A549 treated with AZD2906 at 1 μM for 4 hours (cell line): ENCODE results near the gene MBLAC1. TPM values are rescaled to one million over a fixed set of nuclear protein-coding genes. Genes with fewer than 3 reads are reported as not detected.

Experiments
- total RNA-seq: library from RNA; stranded (reverse); fragments of 200-300 nt; extraction: Qiagen RNA extraction; gene quantifications from 5 replicates; pipeline ENCODE4 v1.2.3, GENCODE V29; 2022

The MBLAC1 gene, protein sequence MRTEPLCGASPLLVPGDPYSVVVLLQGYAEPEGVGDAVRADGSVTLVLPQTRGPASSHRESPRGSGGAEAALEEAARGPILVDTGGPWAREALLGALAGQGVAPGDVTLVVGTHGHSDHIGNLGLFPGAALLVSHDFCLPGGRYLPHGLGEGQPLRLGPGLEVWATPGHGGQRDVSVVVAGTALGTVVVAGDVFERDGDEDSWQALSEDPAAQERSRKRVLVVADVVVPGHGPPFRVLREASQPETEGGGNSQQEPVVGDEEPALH
- 2.1 to 3.5 TPM (median 3.0 TPM) in 5 replicates for total RNA-seq

DNA sequence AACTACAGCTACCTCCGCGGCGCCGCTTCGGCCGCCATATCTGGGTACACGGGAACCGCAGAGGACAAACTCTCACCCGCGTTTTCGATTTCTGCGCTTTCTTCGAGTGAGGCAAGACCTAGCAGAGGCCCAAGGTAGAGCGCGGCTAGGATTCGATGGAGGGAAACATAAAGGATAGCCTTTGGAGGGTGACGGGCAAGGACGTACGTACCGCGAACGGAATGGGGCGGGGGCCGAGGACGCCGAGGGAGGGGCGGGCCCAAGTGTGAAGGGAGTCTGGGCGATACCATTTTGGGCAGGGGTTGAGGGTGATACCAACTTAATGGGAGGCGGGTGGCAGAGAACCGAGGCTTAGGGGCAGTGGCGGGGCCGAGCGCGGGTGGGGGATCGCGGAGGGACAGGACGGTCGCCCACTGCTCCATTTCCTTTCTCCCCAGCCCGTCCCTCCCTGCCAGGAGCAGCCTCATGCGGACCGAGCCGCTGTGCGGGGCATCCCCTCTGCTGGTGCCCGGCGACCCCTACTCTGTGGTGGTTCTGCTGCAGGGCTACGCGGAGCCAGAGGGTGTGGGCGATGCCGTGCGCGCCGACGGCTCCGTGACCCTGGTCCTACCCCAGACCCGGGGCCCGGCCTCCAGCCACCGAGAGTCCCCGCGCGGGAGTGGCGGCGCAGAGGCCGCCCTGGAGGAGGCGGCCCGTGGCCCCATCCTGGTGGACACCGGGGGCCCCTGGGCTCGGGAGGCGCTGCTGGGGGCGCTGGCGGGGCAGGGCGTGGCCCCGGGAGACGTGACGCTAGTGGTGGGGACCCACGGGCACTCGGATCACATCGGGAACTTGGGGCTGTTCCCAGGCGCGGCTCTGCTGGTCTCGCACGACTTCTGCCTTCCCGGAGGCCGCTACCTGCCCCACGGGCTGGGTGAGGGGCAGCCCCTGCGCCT, at the start of gene MBLAC1:
Gene MBLAC1, plus strand, starts transcription at position 37 of the 935 bp plus-strand sequence. Its CDS starts 429 bp downstream, at position 466.

DNA sequence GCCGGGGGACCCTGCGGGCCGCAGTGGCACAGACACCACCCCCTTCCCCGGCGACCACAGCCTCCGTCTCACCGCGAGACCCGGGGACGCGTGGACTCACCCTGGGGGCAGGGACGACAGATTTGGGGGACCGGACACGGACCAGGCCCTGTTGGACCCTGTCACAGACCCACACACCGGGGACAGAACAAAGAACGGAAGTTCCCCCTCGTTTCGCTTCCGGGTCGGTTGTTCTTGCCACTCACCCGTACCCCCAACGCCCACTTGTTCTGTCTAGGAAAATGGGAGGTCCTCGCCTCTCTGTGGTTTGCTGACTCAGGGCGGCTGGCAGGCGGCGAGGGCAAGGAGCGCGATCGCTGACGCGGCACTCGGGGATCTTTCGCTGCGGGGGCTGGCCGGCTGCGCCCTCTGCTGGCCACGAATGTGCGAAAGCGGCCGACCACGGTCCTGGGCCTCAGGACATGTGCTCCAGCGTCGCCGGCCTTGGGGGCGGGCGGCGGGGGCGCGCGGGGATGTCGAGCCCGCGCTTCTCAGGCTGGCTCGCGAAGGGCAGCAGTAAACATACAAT, 45.1 kb upstream of the MBLAC1 start, which contains the start of gene ZNF3:
Gene ZNF3, minus strand, starts transcription at position 189 of the 568 bp plus-strand sequence. CDS start 4,366 bp downstream, outside the sequence.

GRCh38 chr7:100088621-100089457, 37.9 kb upstream of the MBLAC1 start, which contains the start of gene COPS6:
Gene COPS6 (plus strand): TSS chr7:100088969. CDS start chr7:100088991, 22 bp downstream.

DNA sequence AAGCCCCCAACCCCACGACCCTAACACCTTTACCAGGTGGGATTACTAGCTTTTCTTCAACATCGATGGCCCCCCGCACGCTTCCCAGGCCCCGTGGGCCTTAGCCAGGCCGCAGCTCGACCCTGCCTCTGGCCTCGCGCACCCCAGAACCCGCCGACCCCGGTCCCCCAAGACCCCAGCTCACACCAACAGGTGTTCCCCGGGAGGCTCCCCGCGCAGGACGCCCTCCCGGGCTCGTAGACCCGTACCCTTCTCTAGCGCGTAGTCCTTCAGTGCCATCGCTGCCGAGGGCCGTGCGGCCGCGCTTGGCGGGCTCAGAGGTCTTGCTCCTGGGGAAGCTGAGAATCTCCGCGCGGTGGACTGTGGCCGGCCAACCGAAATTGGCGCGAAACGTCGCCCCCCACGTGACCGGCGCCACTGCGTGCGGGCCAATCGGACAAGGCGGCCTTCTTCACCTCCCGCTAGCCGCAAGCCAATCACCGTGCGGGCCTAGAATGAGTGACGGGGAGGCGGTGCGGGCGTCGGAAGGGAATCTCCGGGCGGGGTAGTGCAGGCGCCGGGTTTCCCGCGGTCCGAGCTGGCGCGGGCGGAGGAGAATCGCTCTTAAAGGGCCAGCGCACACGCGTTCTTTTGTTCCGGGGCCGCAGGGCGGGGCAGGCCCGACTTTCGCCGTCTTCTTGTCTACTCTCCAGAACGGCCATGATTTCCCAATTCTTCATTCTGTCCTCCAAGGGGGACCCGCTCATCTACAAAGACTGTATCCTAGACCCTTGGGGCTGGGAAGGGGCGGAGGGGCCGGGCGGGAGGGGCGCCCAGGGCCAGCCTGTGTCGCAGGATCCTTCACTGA, 25.5 kb upstream of the MBLAC1 start, which contains the start of the genes AP4M1 and MCM7:
Gene AP4M1, plus strand, starts transcription at position 628 of the 847 bp plus-strand sequence. Its CDS starts 72 bp downstream, at position 700.
Gene MCM7, minus strand, starts transcription at position 382 of the 847 bp plus-strand sequence. Its CDS starts 103 bp downstream, at position 279.

DNA sequence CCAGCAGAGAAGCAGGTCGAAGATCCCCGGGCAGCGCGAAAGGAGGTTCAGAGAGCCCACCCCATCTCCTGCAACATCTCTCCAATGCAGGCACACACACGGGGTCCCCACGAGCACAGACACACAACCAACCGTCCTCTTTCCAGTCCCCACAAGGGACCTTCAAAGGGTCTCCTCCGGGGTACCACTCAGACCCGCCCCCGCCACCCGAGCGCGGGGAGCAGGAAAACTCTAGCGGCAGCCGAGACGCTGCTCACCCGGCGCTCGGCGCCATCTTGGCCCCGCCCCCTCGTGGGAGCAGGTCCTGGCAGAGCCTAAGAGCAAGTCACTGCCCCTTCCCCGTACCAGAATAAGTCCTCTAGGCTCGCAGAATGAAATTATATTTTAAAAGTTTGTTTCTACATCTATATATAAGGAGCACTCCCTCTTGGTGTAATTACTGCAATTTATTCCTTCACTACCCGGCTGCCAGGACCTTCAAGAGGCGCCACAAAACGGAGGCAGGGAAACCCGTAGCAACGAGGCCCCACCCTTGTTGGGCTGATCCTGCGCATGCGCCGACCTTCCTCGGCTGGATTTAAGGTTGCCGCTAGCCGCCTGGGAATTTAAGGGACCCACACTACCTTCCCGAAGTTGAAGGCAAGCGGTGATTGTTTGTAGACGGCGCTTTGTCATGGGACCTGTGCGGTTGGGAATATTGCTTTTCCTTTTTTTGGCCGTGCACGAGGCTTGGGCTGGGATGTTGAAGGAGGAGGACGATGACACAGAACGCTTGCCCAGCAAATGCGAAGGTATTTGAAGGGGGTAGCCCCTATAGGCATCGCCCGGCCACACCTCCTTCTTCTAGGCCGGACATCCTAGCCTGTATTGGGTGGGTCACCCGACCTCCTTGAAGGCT, 7.4 kb upstream of the MBLAC1 start, which contains the start of the genes CNPY4 and TAF6:
Gene CNPY4, plus strand, starts transcription at position 563 of the 898 bp plus-strand sequence. Its CDS starts 111 bp downstream, at position 674.
Gene TAF6, minus strand, starts transcription at position 287 of the 898 bp plus-strand sequence. CDS start 5,149 bp downstream, outside the sequence.

DNA sequence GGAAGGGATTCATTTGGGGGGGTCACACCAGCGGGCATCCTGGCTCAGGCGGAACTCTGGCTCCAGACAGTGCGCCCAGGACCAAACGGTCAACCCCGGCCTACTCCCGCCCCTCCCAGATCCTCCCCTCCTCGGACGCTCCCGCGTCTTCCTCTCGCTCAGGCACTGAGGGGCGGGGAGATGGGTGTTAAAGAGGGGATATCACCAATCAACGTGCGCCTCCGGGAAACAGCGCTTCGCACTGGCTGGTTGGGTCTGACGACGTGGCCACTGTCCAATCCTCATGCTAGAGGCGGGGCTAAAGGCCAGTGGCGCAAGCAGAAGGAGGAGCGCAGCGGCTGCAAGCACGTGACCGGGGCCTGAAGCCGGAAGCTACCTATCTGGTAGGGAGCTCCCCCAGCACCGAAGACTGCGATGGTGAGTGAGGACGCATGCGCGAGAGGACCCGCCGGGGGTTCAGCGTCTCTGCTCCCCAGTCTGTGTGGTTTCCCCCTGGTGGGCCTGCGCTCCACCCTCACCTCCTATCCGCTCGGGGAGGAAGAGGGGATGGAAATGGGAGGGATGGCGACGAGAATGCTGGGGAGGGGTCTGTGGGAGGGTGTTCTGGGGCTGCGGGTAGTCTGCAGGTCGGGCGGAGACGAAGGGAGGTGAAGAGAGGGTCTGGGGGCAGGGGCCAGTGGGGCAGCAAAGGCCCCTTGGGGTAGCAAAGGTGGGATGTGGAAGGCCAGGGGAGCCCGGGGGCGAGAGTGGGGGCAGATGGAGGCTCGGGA, 22.0 kb downstream of the MBLAC1 start, which contains the start of gene LAMTOR4:
Gene LAMTOR4, plus strand, starts transcription at position 360 of the 770 bp plus-strand sequence. Its CDS starts 55 bp downstream, at position 415.

GRCh38 chr7:100158229-100159098, 31.7 kb downstream of the MBLAC1 start, which contains the start of gene TRAPPC14:
Gene TRAPPC14 (minus strand): TSS chr7:100158723. CDS start chr7:100158499, 224 bp downstream.

DNA sequence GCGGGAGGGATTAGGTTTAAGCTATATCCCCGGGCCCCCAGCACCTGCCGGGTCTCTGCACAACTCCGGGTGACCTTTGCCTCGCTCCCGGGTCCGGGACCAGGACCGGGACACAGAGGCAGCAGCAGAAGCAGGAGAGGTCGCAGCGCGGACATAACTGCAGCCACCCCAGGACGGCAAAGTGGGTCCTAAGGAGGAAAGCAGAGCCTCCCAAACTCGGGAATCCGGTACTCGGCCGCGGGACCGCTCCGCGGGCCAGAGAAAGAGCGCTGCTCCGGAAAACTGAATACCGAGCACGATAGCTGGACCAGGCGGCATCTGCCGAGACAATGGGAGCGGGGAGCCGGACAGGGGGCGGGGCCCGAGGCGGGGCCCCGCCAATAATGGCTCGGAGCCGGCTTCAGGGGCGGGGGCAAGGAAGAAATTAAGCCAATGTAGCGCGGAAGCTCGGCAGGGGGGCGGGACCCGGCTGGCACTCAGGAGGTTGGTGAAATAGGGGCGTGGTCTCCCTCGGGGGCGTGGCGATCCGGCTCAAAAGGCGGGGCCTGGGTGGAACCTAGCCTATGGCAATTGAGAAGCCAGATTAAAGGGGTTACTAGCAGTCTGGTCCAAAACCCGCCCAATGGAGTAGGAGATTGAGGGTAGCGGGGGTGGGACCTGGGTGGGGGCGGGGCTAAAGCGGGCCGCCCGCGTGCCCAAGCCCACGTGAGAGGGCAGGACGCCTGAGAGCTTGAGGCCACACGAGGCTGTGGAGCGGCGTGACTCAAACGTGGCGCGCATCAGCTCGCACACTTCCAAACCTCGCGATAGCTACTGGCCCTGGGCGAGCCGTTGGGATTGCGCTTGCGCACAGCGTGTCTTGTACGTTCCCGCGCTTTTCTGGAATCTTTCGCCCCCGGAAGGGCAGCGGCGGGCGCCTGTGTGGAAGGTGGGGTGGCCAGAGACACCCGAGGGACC, 50.6 kb downstream of the MBLAC1 start, which contains the start of the genes GPC2 and STAG3:
Gene GPC2, minus strand, starts transcription at position 337 of the 957 bp plus-strand sequence. Its CDS starts 182 bp downstream, at position 155.
Gene STAG3, plus strand, starts transcription at position 874 of the 957 bp plus-strand sequence. CDS start 2,639 bp downstream, outside the sequence.

Other genes starting within 250 kb of the MBLAC1 start
- not detected in 5 replicates for gene OR2AE1, start 249.9 kb upstream of the MBLAC1 start, total RNA-seq
- 24.8 to 32.0 TPM (median 26.0 TPM) in 5 replicates for gene TRIM4, start 207.4 kb upstream of the MBLAC1 start, total RNA-seq
- 0.09 to 0.24 TPM (median 0.20 TPM) in 4 of 5 replicates, not detected in the other for gene GJC3, start 197.3 kb upstream of the MBLAC1 start, total RNA-seq
- gene AZGP1, start 150.9 kb upstream of the MBLAC1 start, total RNA-seq = 0.17 TPM in 1 of 5 replicates, not detected in the others
- gene ZKSCAN1, start 111.4 kb upstream of the MBLAC1 start, total RNA-seq = 6.9 to 9.8 TPM (median 9.1 TPM) in 5 replicates
- 10.5 to 12.3 TPM (median 11.1 TPM) in 5 replicates for gene ZSCAN21, start 77.2 kb upstream of the MBLAC1 start, total RNA-seq
- 18.5 to 25.1 TPM (median 19.1 TPM) in 5 replicates for gene ZNF3, start 45.2 kb upstream of the MBLAC1 start, total RNA-seq
- gene COPS6, start 38.0 kb upstream of the MBLAC1 start, total RNA-seq = 144 to 180 TPM (median 173 TPM) in 5 replicates
- 224 to 242 TPM (median 235 TPM) in 5 replicates for gene MCM7, start 25.6 kb upstream of the MBLAC1 start, total RNA-seq
- gene AP4M1, start 25.3 kb upstream of the MBLAC1 start, total RNA-seq = 13.4 to 15.1 TPM (median 14.2 TPM) in 5 replicates
- 61.4 to 69.4 TPM (median 63.4 TPM) in 5 replicates for gene TAF6, start 7.6 kb upstream of the MBLAC1 start, total RNA-seq
- gene CNPY4, start 7.3 kb upstream of the MBLAC1 start, total RNA-seq = 9.2 to 10.9 TPM (median 10.2 TPM) in 5 replicates
- gene LAMTOR4, start 22.0 kb downstream of the MBLAC1 start, total RNA-seq = 148 to 203 TPM (median 179 TPM) in 5 replicates
- 9.6 to 13.2 TPM (median 12.4 TPM) in 5 replicates for gene TRAPPC14, start 31.8 kb downstream of the MBLAC1 start, total RNA-seq
- 0.02 to 0.21 TPM (median 0.08 TPM) in 4 of 5 replicates, not detected in the other for gene GAL3ST4, start 41.6 kb downstream of the MBLAC1 start, total RNA-seq
- gene GPC2, start 50.4 kb downstream of the MBLAC1 start, total RNA-seq = 0.34 to 1.1 TPM (median 0.66 TPM) in 5 replicates
- 0.14 to 0.42 TPM (median 0.18 TPM) in 5 replicates for gene STAG3, start 51.0 kb downstream of the MBLAC1 start, total RNA-seq
- gene PVRIG, start 93.0 kb downstream of the MBLAC1 start, total RNA-seq = 0.05 TPM in 1 of 5 replicates, not detected in the others
- 0.03 TPM in 1 of 5 replicates, not detected in the others for gene SPDYE3, start 180.7 kb downstream of the MBLAC1 start, total RNA-seq
- gene PILRB, start 231.2 kb downstream of the MBLAC1 start, total RNA-seq = 16.8 to 31.3 TPM (median 26.6 TPM) in 5 replicates
- 2.6 to 5.1 TPM (median 4.1 TPM) in 5 replicates for gene PILRA, start 246.5 kb downstream of the MBLAC1 start, total RNA-seq